Prostate gland (tissue), 2 donors: ENCODE results near the gene AQP3. TPM values are rescaled to one million over a fixed set of nuclear protein-coding genes. Genes with fewer than 3 reads are reported as not detected.

Source experiments
- DNase-seq: peaks from one replicate; pipeline ENCODE4 v3.0.0-alpha.2; 2019; ENCODE audit warnings: low spot score
- H3K27ac ChIP-seq, 2 donors: fragments of 200-600 bp; sonication (generic); 2 replicates each; pipeline ENCODE4 v1.5.1; 2017 to 2019
- H3K27me3 ChIP-seq: fragments of 200-600 bp; sonication (generic); replicated peaks from 2 replicates; pipeline ENCODE4 v1.5.1; 2019; ENCODE audit not compliant: insufficient read depth
- H3K36me3 ChIP-seq, 2 donors: fragments of 200-600 bp; sonication (generic); 1 replicate in 1 of 2; 2 replicates in 1 of 2; pipeline versions ENCODE4 v1.5.1 to v1.8.1; 2017 to 2019
- H3K4me1 ChIP-seq: fragments of 200-600 bp; sonication (generic); replicated peaks from 2 replicates; pipeline ENCODE4 v1.5.1; 2019
- H3K4me3 ChIP-seq, 2 donors: fragments of 200-600 bp; sonication (generic); 2 replicates each; pipeline ENCODE4 v1.5.1; 2017 to 2019
- H3K9me3 ChIP-seq: fragments of 200-600 bp; sonication (generic); 2 replicates; pipeline ENCODE4 v1.5.1; 2017
- CTCF ChIP-seq, 4 experiments: fragments of 200-600 bp in 2 of 4; fragments of 450-650 bp in 2 of 4; sonication (generic) in 2 of 4; IDR thresholded peaks; 1 replicate in 3 of 4; 2 replicates in 1 of 4; pipeline ENCODE4 v1.5.1; 2016 to 2019; ENCODE audit warnings: antibody characterized with exemption in 4 of 4, mild to moderate bottlenecking in 2 of 4, moderate library complexity in 2 of 4
- POLR2A ChIP-seq: fragments of 450-650 bp; IDR thresholded peaks from one replicate; pipeline ENCODE4 v1.6.1; 2016; ENCODE audit warnings: antibody characterized with exemption, mild to moderate bottlenecking
- POLR2AphosphoS5 ChIP-seq: sonication (generic); formaldehyde crosslinking; IDR thresholded peaks from one replicate; pipeline ENCODE4 v1.6.1; 2017; ENCODE audit warnings: antibody characterized with exemption
- WGBS: methylation state at CpG from one replicate; pipeline ENCODE4 v1.1.5; 2018; 5-methylcytosine and 5-hydroxymethylcytosine counted together
- intact Hi-C: fragments of 100-400 bp; cut with DNase I; formaldehyde crosslinking; loops from one replicate; pipeline ENCODE4 v1.14.2; 2022
- total RNA-seq, 2 donors: library from RNA; depleted of rRNA; stranded (reverse); fragments of >200 nt; gene quantifications; one replicate each; pipeline ENCODE4 v1.1.0, GENCODE V29; 2016

Gene AQP3
- total RNA-seq, 2 donors from 2014 or later = 200 to 327 TPM

- no peaks in the 10 kb centered on the region for H3K9me3 ChIP-seq
- DNase-seq = no peak
- H3K4me1 ChIP-seq = no peaks in the 10 kb centered on the region
- H3K36me3 ChIP-seq = peaks cover 28 to 33% of the 10 kb centered on the region in 2 donors
- no peaks in the 10 kb centered on the region for H3K27me3 ChIP-seq
- 92% methylated on average over 9 of the region's 9 CpGs for WGBS
- no peak overlapping the region for H3K4me3 ChIP-seq
- no peak overlapping the region for H3K27ac ChIP-seq
- intact Hi-C loops = loop anchor here (5.0 kb wide), 2 partner anchors 88 to 178 kb away; no protein-coding TSS in a partner anchor
- TF ChIP-seq CTCF (IDR thresholded peaks at IDR 0.05) = no peak
- TF ChIP-seq POLR2AphosphoS5 = no peak
- no peak for TF ChIP-seq POLR2A
Observed at GRCh38 chr9:33465096-33465495, 17.7 kb upstream of the AQP3 start.

DNA sequence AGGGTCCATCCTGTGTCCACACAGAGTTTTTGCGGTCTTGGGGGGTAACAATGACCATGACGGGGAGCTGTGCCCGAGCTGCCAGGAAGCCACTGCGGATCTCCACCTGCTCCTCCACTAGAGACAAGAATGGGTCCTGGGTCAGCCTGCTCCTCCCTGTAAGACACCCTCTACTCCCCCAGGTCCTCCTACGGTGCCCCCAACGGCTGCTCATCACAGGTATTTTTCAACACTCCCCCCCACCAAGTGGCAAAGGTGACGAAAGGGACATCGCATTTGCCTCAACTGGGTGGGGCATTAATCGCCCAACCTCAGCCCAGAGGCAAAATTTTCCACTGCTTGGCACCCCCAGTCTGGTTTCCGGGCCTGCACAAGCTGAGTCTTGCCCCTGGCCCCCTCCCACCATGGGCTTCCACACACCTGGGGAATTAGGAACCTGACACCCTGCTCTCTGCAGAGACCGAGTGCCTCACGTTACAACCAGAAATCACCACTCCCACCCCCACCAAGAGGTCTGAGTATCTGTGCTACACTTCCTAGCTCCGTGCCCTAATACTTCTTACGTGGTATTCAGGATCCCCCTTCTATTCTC, 16.7 kb upstream of the AQP3 start:
- WGBS = 44% methylated on average over 14 of the region's 14 CpGs
- Histone ChIP-seq H3K27me3 (no peaks in the 10 kb centered on the region), H3K27ac (peak overlapping the region; percentile 30 to 38), H3K4me1 (no peaks in the 10 kb centered on the region), H3K4me3 (no peak overlapping the region), H3K36me3 (peaks cover 22 to 25% of the 10 kb centered on the region in 2 donors), H3K9me3 (no peaks in the 10 kb centered on the region)
- intact Hi-C loops = no loop called here
- TF ChIP-seq CTCF (IDR thresholded peaks at IDR 0.05) (no peak), POLR2AphosphoS5 (peak; percentile 51)
- DNase-seq = peak; percentile 44

DNA sequence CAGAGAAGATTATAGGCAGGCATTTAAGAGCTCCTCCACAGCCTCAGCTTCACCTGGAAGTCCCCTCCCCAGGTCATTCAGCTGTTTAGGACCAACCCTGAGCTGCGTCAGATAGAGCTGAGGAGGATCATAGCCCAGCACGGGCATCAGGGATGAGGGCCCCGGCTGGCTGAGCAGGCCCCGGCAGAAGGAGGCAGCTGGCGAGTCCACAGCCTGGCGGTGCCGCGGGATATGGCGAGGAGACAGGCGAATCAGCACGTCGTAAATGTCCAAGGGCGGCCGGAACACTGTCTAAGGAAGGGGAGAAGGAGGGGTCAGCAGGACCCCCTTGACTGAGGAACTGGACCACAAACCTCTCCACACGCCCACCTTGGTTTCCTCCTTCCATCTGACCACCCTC, 15.8 kb upstream of the AQP3 start:
- no peak for TF ChIP-seq POLR2AphosphoS5
- TF ChIP-seq POLR2A = no peak
- TF ChIP-seq CTCF (IDR thresholded peaks at IDR 0.05) = no peak
- Histone ChIP-seq H3K4me3 (no peak overlapping the region), H3K9me3 (no peaks in the 10 kb centered on the region), H3K27ac (no peak overlapping the region), H3K36me3 (peaks cover 13 to 15% of the 10 kb centered on the region in 2 donors), H3K27me3 (no peaks in the 10 kb centered on the region), H3K4me1 (no peaks in the 10 kb centered on the region)
- DNase-seq = no peak
- intact Hi-C loops = no loop called here
- 77% methylated on average over 15 of the region's 15 CpGs for WGBS

DNA sequence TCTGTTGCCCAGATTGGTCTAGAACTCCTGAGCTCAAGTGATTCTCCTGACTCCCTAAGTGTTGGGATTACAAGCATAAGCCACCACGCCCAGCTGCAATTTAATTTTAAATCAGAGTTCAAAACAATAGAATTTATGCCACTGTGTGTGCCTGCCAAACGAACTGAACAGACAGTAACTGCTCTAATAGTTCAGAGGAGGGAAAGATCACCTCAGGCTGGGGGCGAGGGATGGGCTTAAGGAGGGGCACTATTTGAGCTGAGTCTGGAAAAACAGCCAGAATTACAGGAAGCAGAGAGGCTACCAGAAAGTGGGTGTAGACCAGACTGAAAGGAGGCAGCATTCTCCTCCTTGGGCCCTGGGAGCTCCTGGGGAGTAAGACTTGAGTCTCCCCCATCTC, 14.1 kb upstream of the AQP3 start:
- intact Hi-C loops = no loop called here
- WGBS = 25% methylated on average over 3 of the region's 3 CpGs
- no peak overlapping the region for H3K27ac ChIP-seq

More for the DNA sequence above, 14.1 kb upstream of the AQP3 start:
- no peak for DNase-seq
- no peaks in the 10 kb centered on the region for H3K4me1 ChIP-seq
- TF ChIP-seq POLR2A = no peak
- TF ChIP-seq CTCF (IDR thresholded peaks at IDR 0.05) = no peak
- no peak for TF ChIP-seq POLR2AphosphoS5
- peaks cover 5 to 13% of the 10 kb centered on the region in 2 donors for H3K36me3 ChIP-seq
- no peak overlapping the region for H3K4me3 ChIP-seq
- no peaks in the 10 kb centered on the region for H3K27me3 ChIP-seq
- no peaks in the 10 kb centered on the region for H3K9me3 ChIP-seq
